Natural killer cell (primary cell): Measurements from ENCODE around the gene TNFAIP8L3. TPM values are rescaled to one million over a fixed set of nuclear protein-coding genes. Genes with fewer than 3 reads are reported as not detected.

Source experiments
- ATAC-seq, 3 donors: fragments of 150-1000 bp in 2 of 3; fragments of 200-7000 bp in 1 of 3; cut with Tn5 transposase; 1 replicate in 1 of 3; 2 replicates in 2 of 3; pipeline ENCODE4 v1.10.0; 2021; ENCODE audit warnings: mild to moderate bottlenecking in 2 of 3, moderate library complexity in 2 of 3
- DNase-seq, 2 donors: peaks; one replicate each; pipeline versions ENCODE4 v3.0.0 to v3.0.0-alpha.2; 2013 to 2021; ENCODE audit warnings: mixed read lengths in 1 of 2
- H3K27ac ChIP-seq: one replicate; pipeline ENCODE4 v1.5.1; 2013; ENCODE audit warnings: mild to moderate bottlenecking, low read length
- H3K27me3 ChIP-seq: one replicate; pipeline ENCODE4 v1.6.1; 2013; ENCODE audit warnings: low read length; ENCODE audit not compliant: control insufficient read depth, insufficient read depth
- H3K36me3 ChIP-seq: one replicate; pipeline ENCODE4 v1.6.1; 2013; ENCODE audit warnings: low read length; ENCODE audit not compliant: control insufficient read depth, insufficient read depth
- H3K4me1 ChIP-seq: one replicate; pipeline ENCODE4 v1.6.1; 2013; ENCODE audit warnings: low read length; ENCODE audit not compliant: control insufficient read depth, insufficient read depth
- H3K4me3 ChIP-seq: one replicate; pipeline ENCODE4 v1.5.1; 2013; ENCODE audit warnings: low read length
- H3K9me3 ChIP-seq: one replicate; pipeline ENCODE4 v1.6.1; 2013; ENCODE audit warnings: low read length; ENCODE audit not compliant: control insufficient read depth, insufficient read depth
- H3K27ac Mint-ChIP-seq, 2 donors: one replicate each; pipeline ENCODE4 v1.8.0; 2022; ENCODE audit warnings: mild to moderate bottlenecking in 2 of 2, mixed read lengths in 2 of 2, moderate library complexity in 1 of 2
- H3K27me3 Mint-ChIP-seq, 2 donors: one replicate each; pipeline ENCODE4 v1.8.0; 2022; ENCODE audit warnings: low read depth in 2 of 2, mixed read lengths in 2 of 2
- H3K36me3 Mint-ChIP-seq: one replicate; pipeline ENCODE4 v1.8.0; 2022; ENCODE audit warnings: mixed read lengths
- H3K4me1 Mint-ChIP-seq, 2 donors: one replicate each; pipeline ENCODE4 v1.8.0; 2022; ENCODE audit warnings: mixed read lengths in 2 of 2
- H3K4me3 Mint-ChIP-seq: one replicate; pipeline ENCODE4 v1.8.0; 2022; ENCODE audit warnings: mild to moderate bottlenecking, moderate library complexity, mixed read lengths
- H3K9me3 Mint-ChIP-seq, 2 donors: one replicate each; pipeline ENCODE4 v1.8.0; 2022; ENCODE audit warnings: mixed read lengths in 2 of 2
- CTCF ChIP-seq: fragments of 200-600 bp; IDR thresholded peaks from one replicate; pipeline ENCODE4 v1.8.0; 2022; ENCODE audit warnings: antibody characterized with exemption
- WGBS: methylation state at CpG from one replicate; pipeline ENCODE4 v1.1.7; 2013; ENCODE audit warnings: missing lambda C conversion rate; ENCODE audit not compliant: insufficient coverage; 5-methylcytosine and 5-hydroxymethylcytosine counted together
- intact Hi-C: fragments of 100-400 bp; cut with micrococcal nuclease; formaldehyde crosslinking; loops from one replicate; pipeline ENCODE4 v1.14.2; 2022
- total RNA-seq, 4 donors: library from RNA; stranded (reverse); fragments of 120-200 nt in 1 of 4; gene quantifications; one replicate each; pipeline versions ENCODE4 v1.2.3 to v1.2.4, GENCODE V29; 2013 to 2022

Gene TNFAIP8L3
- total RNA-seq, 3 donors from 2014 or later (not counting 1 experiment from before 2014, with no cell fraction given) = not detected

GRCh38 chr15:51134416-51135199 lies 39.9 kb upstream of the TNFAIP8L3 start:
- no peak for DNase-seq
- Histone ChIP-seq H3K4me3 (no peak overlapping the region), H3K27me3 (no peaks in the 10 kb centered on the region), H3K9me3 (no peaks in the 10 kb centered on the region), H3K4me1 (no peaks in the 10 kb centered on the region), H3K36me3 (no peaks in the 10 kb centered on the region), H3K27ac (no peak overlapping the region)
- no peaks in the 10 kb centered on the region for H3K36me3 Mint-ChIP-seq
- ATAC-seq = peak in 1 of 3 donors; percentile 50
- H3K27ac Mint-ChIP-seq = no peak overlapping the region
- H3K27me3 Mint-ChIP-seq = peaks cover 8 to 17% of the 10 kb centered on the region in 2 donors
- intact Hi-C loops = no loop called here
- no peak overlapping the region for H3K4me3 Mint-ChIP-seq
- peaks cover 0 to 4% of the 10 kb centered on the region in 2 donors for H3K4me1 Mint-ChIP-seq
- H3K9me3 Mint-ChIP-seq = no peaks in the 10 kb centered on the region
- no peak for TF ChIP-seq CTCF

GRCh38 chr15:51133140-51133765 lies 38.5 kb upstream of the TNFAIP8L3 start:
- Histone ChIP-seq H3K4me1 (no peaks in the 10 kb centered on the region), H3K27me3 (no peaks in the 10 kb centered on the region), H3K36me3 (no peaks in the 10 kb centered on the region), H3K9me3 (no peaks in the 10 kb centered on the region), H3K4me3 (no peak overlapping the region), H3K27ac (no peak overlapping the region)
- no peaks in the 10 kb centered on the region for H3K36me3 Mint-ChIP-seq
- DNase-seq (no peak), ATAC-seq (no peak)
- peaks cover 6 to 10% of the 10 kb centered on the region in 2 donors for H3K27me3 Mint-ChIP-seq
- peaks cover 0 to 4% of the 10 kb centered on the region in 2 donors for H3K4me1 Mint-ChIP-seq
- WGBS = 78% methylated on average over 7 of the region's 7 CpGs
- TF ChIP-seq CTCF = no peak
- H3K4me3 Mint-ChIP-seq = no peak overlapping the region
- intact Hi-C loops = no loop called here
- H3K27ac Mint-ChIP-seq = no peak overlapping the region
- no peaks in the 10 kb centered on the region for H3K9me3 Mint-ChIP-seq

DNA sequence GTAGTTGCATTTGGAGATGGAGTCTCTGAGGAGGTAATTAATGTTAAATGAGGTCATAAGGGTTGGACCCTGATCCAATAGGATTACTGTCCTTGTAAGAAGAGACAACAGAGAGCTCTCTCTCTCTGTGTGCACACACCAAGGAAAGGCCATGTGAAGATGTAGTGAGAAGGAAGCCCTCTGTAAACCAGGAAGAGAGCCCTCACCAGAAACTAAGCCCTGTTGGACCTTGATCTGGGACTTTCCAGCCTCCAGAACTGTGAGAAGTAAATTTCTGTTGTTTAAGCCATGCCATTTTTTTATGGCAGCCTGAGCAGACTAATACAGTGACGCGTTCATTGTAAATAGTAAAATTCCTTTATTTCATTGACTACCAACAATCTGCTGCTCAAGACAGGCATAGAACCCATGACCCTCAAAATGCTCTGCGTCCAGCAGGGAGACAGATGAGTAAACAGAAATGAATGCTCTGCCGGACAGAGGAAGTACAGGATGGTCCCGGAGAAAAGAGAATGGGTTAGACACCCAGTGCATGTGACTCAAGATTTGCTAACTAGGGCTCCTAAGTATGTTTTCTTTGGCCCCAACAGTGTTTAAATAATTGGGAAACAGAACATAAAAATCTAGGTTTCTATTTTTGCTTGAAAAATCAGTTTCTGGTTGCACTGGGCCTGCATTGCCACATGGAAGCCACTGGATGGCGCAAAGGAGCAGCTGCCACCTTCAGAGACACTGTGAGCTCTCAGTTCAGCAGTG lies 37.9 kb upstream of the TNFAIP8L3 start:
- ATAC-seq (no peak), DNase-seq (no peak)
- 83% methylated on average over 6 of the region's 6 CpGs for WGBS
- peaks cover 0 to 4% of the 10 kb centered on the region in 2 donors for H3K4me1 Mint-ChIP-seq
- no peaks in the 10 kb centered on the region for H3K9me3 ChIP-seq
- H3K9me3 Mint-ChIP-seq = no peaks in the 10 kb centered on the region
- no peaks in the 10 kb centered on the region for H3K36me3 Mint-ChIP-seq
- no peaks in the 10 kb centered on the region for H3K36me3 ChIP-seq
- H3K4me3 Mint-ChIP-seq = no peak overlapping the region
- TF ChIP-seq CTCF = no peak
- peaks cover 7 to 10% of the 10 kb centered on the region in 2 donors for H3K27me3 Mint-ChIP-seq
- peaks cover 2% of the 10 kb centered on the region for H3K27me3 ChIP-seq
- H3K27ac ChIP-seq = no peak overlapping the region
- H3K4me3 ChIP-seq = no peak overlapping the region
- H3K27ac Mint-ChIP-seq = no peak overlapping the region
- intact Hi-C loops = no loop called here
- no peaks in the 10 kb centered on the region for H3K4me1 ChIP-seq
